GM12875 (cell line): ENCODE measurements around the gene PARN.

Experiments used
- H3K4me3 ChIP-seq: one replicate; pipeline ENCODE4 v1.5.1; 2011; ENCODE audit warnings: low read depth, low read length, control low read depth
- CTCF ChIP-seq: IDR thresholded peaks from 2 replicates; pipeline ENCODE4 v1.5.1; 2011; ENCODE audit warnings: low read depth, mild to moderate bottlenecking, control low read depth, inconsistent platforms, low read length, moderate library complexity, borderline replicate concordance; ENCODE audit not compliant: insufficient read depth

PARN gene

GRCh38 chr16:14455573-14455972 lies 174.5 kb downstream of the PARN start:
- TF ChIP-seq CTCF, result no peak

GRCh38 chr16:14454391-14454790 lies 175.7 kb downstream of the PARN start:
- no peak for TF ChIP-seq CTCF
- H3K4me3 ChIP-seq, result no peak overlapping the region

More at GRCh38 chr16:14455573-14455972, 174.5 kb downstream of the PARN start:
- H3K4me3 ChIP-seq, result no peak overlapping the region

GRCh38 chr16:14452066-14452465 lies 178.0 kb downstream of the PARN start:
- TF ChIP-seq CTCF, result no peak
- H3K4me3 ChIP-seq, result no peak overlapping the region

GRCh38 chr16:14450846-14451245 lies 179.2 kb downstream of the PARN start:
- no peak for TF ChIP-seq CTCF
- no peak overlapping the region for H3K4me3 ChIP-seq

- TF ChIP-seq CTCF, result no peak
- no peak overlapping the region for H3K4me3 ChIP-seq
Measured at GRCh38 chr16:14449790-14450480, 180.1 kb downstream of the PARN start.

- TF ChIP-seq CTCF, result no peak
- no peak overlapping the region for H3K4me3 ChIP-seq
Measured at GRCh38 chr16:14449334-14449733, 180.7 kb downstream of the PARN start.

GRCh38 chr16:14448879-14449278 lies 181.2 kb downstream of the PARN start:
- TF ChIP-seq CTCF, result no peak
- H3K4me3 ChIP-seq, result no peak overlapping the region
